ENCODE measurements around the gene ZNF74. TPM values are rescaled to one million over a fixed set of nuclear protein-coding genes. Genes with fewer than 3 reads are reported as not detected.
A peak's percentile ranks its signal among the peaks of the same experiment; 100 is the strongest.
"Not testable (repeated sequence)": the region's sequence is repeated elsewhere in the genome, so short reads cannot be mapped to it uniquely, and the experiment has no call there.

The ZNF74 gene
- total and polyA plus RNA-seq, 3 experiments from 2014 or later: 12.3 to 15.3 (median 13.0) TPM

GRCh38 chr22:20444325-20444724, 50.4 kb downstream of the ZNF74 start:
- Mint-ChIP-seq H3K27ac (peak overlapping the region in 1 of 8 donors; percentile 50), H3K27me3 (no peaks in the 10 kb centered on the region), H3K4me1 (peaks cover 0 to 3% (median 0%) of the 10 kb centered on the region in 3 donors), H3K36me3 (peaks cover 9 to 47% (median 14%) of the 10 kb centered on the region in 3 donors), H3K9me3 (no peaks in the 10 kb centered on the region), H3K4me3 (no peak overlapping the region)
- Histone ChIP-seq H3K4me3 (ENCODE audit: low read length) (no peak overlapping the region), H3K27me3 (ENCODE audit: insufficient read depth, low read length, poor library complexity, severe bottlenecking) (no peaks in the 10 kb centered on the region), H3K9me3 (ENCODE audit: low read length) (no peaks in the 10 kb centered on the region), H3K27ac (ENCODE audit: low read depth, low read length) (no peak overlapping the region), H3K36me3 (ENCODE audit: insufficient read depth, low read length) (peaks cover 7% of the 10 kb centered on the region), H3K4me1 (ENCODE audit: insufficient read depth, low read length) (no peaks in the 10 kb centered on the region)
- ChIA-PET POLR2A (no interaction called here), CTCF (interaction anchor here (0.6 to 1.9 kb wide), 4 partner anchors 11 to 381 kb away, joined by 3 to 6 read pairs (median 4); no protein-coding TSS in a partner anchor)
- DNase-seq: no peak

- Histone ChIP-seq H3K9me3 (ENCODE audit: low read length) (no peaks in the 10 kb centered on the region), H3K36me3 (ENCODE audit: insufficient read depth, low read length) (peaks cover 7% of the 10 kb centered on the region), H3K4me1 (ENCODE audit: insufficient read depth, low read length) (no peaks in the 10 kb centered on the region), H3K27ac (ENCODE audit: low read depth, low read length) (no peak overlapping the region), H3K27me3 (ENCODE audit: insufficient read depth, low read length, poor library complexity, severe bottlenecking) (no peaks in the 10 kb centered on the region), H3K4me3 (ENCODE audit: low read length) (no peak overlapping the region)
- Mint-ChIP-seq H3K4me1 (peaks cover 0 to 3% (median 0%) of the 10 kb centered on the region in 3 donors), H3K4me3 (no peak overlapping the region), H3K27me3 (no peaks in the 10 kb centered on the region), H3K9me3 (no peaks in the 10 kb centered on the region), H3K36me3 (peaks cover 6 to 58% (median 20%) of the 10 kb centered on the region in 3 donors), H3K27ac (peak overlapping the region in 2 of 8 donors; percentile 46 to 70)
- DNase-seq: no peak
- ChIA-PET CTCF (no interaction called here), POLR2A (no interaction called here)
Observed at GRCh38 chr22:20446383-20446970, 52.5 kb downstream of the ZNF74 start.

DNA sequence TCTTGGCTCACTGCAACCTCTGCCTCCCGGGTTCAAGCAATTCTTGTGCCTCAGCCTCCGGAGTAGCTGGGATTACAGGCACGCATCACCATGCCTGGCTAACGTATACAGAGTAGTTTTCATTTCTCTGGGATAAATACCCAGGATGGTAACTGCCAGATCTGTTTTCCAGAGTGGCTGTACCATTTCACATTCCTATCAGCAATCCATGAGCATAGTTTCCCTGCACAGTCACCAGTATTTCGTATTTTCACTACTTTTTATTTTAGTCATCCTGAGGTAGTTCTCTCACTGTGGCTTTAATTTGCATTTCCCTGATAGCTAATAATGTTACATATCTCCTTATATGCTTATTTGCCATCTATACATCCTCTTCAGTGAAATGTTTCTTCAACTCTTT, 54.7 kb downstream of the ZNF74 start:
- no peak overlapping the region for H3K4me3 ChIP-seq (ENCODE audit: low read length)
- no peak for DNase-seq
- POLR2A ChIA-PET: no interaction called here
- no peaks in the 10 kb centered on the region for H3K27me3 ChIP-seq (ENCODE audit: insufficient read depth, low read length, poor library complexity, severe bottlenecking)
- peaks cover 7% of the 10 kb centered on the region for H3K36me3 ChIP-seq (ENCODE audit: insufficient read depth, low read length)
- H3K4me1 ChIP-seq (ENCODE audit: insufficient read depth, low read length): no peaks in the 10 kb centered on the region
- peaks cover 6 to 61% (median 26%) of the 10 kb centered on the region in 3 donors for H3K36me3 Mint-ChIP-seq
- no peak overlapping the region for H3K27ac ChIP-seq (ENCODE audit: low read depth, low read length)
- CTCF ChIA-PET: interaction anchor here (1.1 kb wide), 1 partner anchor 30 kb away, joined by 3 read pairs; no protein-coding TSS in a partner anchor
- H3K27me3 Mint-ChIP-seq: no peaks in the 10 kb centered on the region
- H3K9me3 Mint-ChIP-seq: no peaks in the 10 kb centered on the region
- no peaks in the 10 kb centered on the region for H3K9me3 ChIP-seq (ENCODE audit: low read length)
- no peak overlapping the region for H3K27ac Mint-ChIP-seq
- H3K4me3 Mint-ChIP-seq: no peak overlapping the region
- peaks cover 0 to 3% (median 0%) of the 10 kb centered on the region in 3 donors for H3K4me1 Mint-ChIP-seq

DNA sequence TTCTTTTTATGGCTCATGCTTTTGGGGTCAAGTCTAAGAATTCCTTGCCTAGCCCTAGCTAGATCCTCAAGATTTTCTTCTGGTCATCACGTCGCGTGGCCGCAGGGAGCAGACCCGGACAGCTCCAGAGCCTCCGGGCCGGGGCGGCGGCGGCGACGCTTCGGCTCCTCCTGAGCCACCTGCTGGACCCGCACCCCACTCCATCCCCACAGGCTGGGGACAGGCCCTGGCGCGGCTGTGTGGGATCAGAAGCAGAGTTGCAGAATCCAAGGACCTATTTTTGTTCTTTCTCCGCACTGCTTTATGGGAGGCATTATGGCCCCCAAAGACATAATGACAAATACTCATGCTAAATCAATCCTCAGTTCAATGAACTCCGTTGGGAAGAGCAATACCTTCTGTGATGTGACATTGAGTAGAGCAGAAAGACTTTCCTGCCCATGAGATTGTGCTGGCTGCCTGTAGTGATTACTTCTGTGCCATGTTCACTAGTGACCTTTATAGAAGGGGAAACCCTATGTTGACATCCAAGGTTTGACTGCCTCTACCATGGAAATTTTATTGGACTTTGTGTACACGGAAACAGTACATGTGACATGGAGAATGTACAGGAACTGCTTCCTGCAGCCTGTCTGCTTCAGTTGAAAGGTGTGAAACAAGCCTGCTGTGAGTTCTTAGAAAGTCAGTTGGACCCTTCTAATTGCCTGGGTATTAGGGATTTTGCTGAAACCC, 56.0 kb downstream of the ZNF74 start:
- POLR2A ChIA-PET: no interaction called here
- no peak for DNase-seq
- H3K27me3 ChIP-seq (ENCODE audit: insufficient read depth, low read length, poor library complexity, severe bottlenecking): no peaks in the 10 kb centered on the region
- no peak overlapping the region for H3K27ac Mint-ChIP-seq
- CTCF ChIA-PET: interaction anchor here (1.1 kb wide), 2 partner anchors 13 to 31 kb away, joined by 3 read pairs; no protein-coding TSS in a partner anchor
- H3K27me3 Mint-ChIP-seq: no peaks in the 10 kb centered on the region
- H3K4me1 ChIP-seq (ENCODE audit: insufficient read depth, low read length): no peaks in the 10 kb centered on the region
- H3K36me3 Mint-ChIP-seq: peaks cover 3 to 53% (median 25%) of the 10 kb centered on the region in 3 donors
- no peaks in the 10 kb centered on the region for H3K9me3 Mint-ChIP-seq
- H3K4me3 ChIP-seq (ENCODE audit: low read length): no peak overlapping the region
- H3K9me3 ChIP-seq (ENCODE audit: low read length): no peaks in the 10 kb centered on the region
- H3K36me3 ChIP-seq (ENCODE audit: insufficient read depth, low read length): no peaks in the 10 kb centered on the region
- no peak overlapping the region for H3K4me3 Mint-ChIP-seq
- no peak overlapping the region for H3K27ac ChIP-seq (ENCODE audit: low read depth, low read length)
- peaks cover 0 to 3% (median 0%) of the 10 kb centered on the region in 3 donors for H3K4me1 Mint-ChIP-seq

DNA sequence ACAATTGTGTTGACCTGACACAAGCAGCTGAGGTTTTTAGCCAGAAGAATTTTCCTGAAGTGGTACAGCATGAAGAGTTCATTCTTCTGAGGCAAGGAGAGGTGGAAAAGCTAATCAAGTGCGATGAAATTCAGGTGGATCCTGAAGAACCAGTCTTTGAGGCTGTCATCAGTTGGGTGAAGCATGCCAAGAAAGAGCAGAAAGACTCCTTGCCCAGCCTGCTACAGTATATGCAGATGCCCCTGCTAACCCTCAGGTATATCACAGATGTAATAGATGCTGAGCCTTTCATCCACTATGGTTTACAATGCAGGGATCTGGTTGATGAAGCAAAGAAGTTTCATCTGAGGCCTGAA, 56.6 kb downstream of the ZNF74 start:
- H3K4me1 Mint-ChIP-seq: peaks cover 0 to 3% (median 0%) of the 10 kb centered on the region in 3 donors
- no peaks in the 10 kb centered on the region for H3K9me3 Mint-ChIP-seq
- peaks cover 3 to 53% (median 25%) of the 10 kb centered on the region in 3 donors for H3K36me3 Mint-ChIP-seq
- Histone ChIP-seq H3K27me3 (ENCODE audit: insufficient read depth, low read length, poor library complexity, severe bottlenecking) (no peaks in the 10 kb centered on the region), H3K4me3 (ENCODE audit: low read length) (no peak overlapping the region), H3K4me1 (ENCODE audit: insufficient read depth, low read length) (no peaks in the 10 kb centered on the region), H3K36me3 (ENCODE audit: insufficient read depth, low read length) (no peaks in the 10 kb centered on the region), H3K27ac (ENCODE audit: low read depth, low read length) (no peak overlapping the region), H3K9me3 (ENCODE audit: low read length) (no peaks in the 10 kb centered on the region)
- ChIA-PET CTCF (interaction anchor here (1.1 kb wide), 1 partner anchor 13 kb away, joined by 3 read pairs; no protein-coding TSS in a partner anchor), POLR2A (no interaction called here)
- DNase-seq: no peak
- H3K27me3 Mint-ChIP-seq: no peaks in the 10 kb centered on the region
- H3K4me3 Mint-ChIP-seq: no peak overlapping the region
- no peak overlapping the region for H3K27ac Mint-ChIP-seq

- H3K4me3 Mint-ChIP-seq; H3K4me3 ChIP-seq (ENCODE audit: low read length); H3K4me1 Mint-ChIP-seq; H3K27ac Mint-ChIP-seq; H3K9me3 ChIP-seq (ENCODE audit: low read length); H3K36me3 ChIP-seq (ENCODE audit: insufficient read depth, low read length); H3K27ac ChIP-seq (ENCODE audit: low read depth, low read length); CTCF ChIA-PET; H3K9me3 Mint-ChIP-seq; DNase-seq; H3K27me3 Mint-ChIP-seq; H3K4me1 ChIP-seq (ENCODE audit: insufficient read depth, low read length); H3K27me3 ChIP-seq (ENCODE audit: insufficient read depth, low read length, poor library complexity, severe bottlenecking); POLR2A ChIA-PET: not testable (repeated sequence)
- H3K36me3 Mint-ChIP-seq: peaks cover 3 to 55% (median 28%) of the 10 kb centered on the region in 3 donors
Observed at GRCh38 chr22:20451129-20451778, 57.3 kb downstream of the ZNF74 start.

GRCh38 chr22:20451920-20452319, 58.0 kb downstream of the ZNF74 start:
- no peak overlapping the region for H3K4me3 Mint-ChIP-seq
- H3K4me1 ChIP-seq (ENCODE audit: insufficient read depth, low read length): peaks cover 13% of the 10 kb centered on the region
- no peak overlapping the region for H3K27ac ChIP-seq (ENCODE audit: low read depth, low read length)
- H3K9me3 ChIP-seq (ENCODE audit: low read length): no peaks in the 10 kb centered on the region
- no peaks in the 10 kb centered on the region for H3K27me3 ChIP-seq (ENCODE audit: insufficient read depth, low read length, poor library complexity, severe bottlenecking)
- H3K9me3 Mint-ChIP-seq: no peaks in the 10 kb centered on the region
- no peak for DNase-seq
- H3K36me3 Mint-ChIP-seq: peaks cover 0 to 54% (median 23%) of the 10 kb centered on the region in 3 donors
- H3K36me3 ChIP-seq (ENCODE audit: insufficient read depth, low read length): peaks cover 6% of the 10 kb centered on the region
- POLR2A ChIA-PET: no interaction called here
- H3K4me1 Mint-ChIP-seq: peaks cover 9 to 15% (median 12%) of the 10 kb centered on the region in 3 donors
- CTCF ChIA-PET: no interaction called here
- H3K27ac Mint-ChIP-seq: no peak overlapping the region
- no peak overlapping the region for H3K4me3 ChIP-seq (ENCODE audit: low read length)
- H3K27me3 Mint-ChIP-seq: no peaks in the 10 kb centered on the region

GRCh38 chr22:20453222-20453621, 59.3 kb downstream of the ZNF74 start:
- Histone ChIP-seq H3K4me3 (ENCODE audit: low read length) (no peak overlapping the region), H3K4me1 (ENCODE audit: insufficient read depth, low read length) (peaks cover 14% of the 10 kb centered on the region), H3K27me3 (ENCODE audit: insufficient read depth, low read length, poor library complexity, severe bottlenecking) (no peaks in the 10 kb centered on the region), H3K36me3 (ENCODE audit: insufficient read depth, low read length) (peaks cover 12% of the 10 kb centered on the region), H3K9me3 (ENCODE audit: low read length) (no peaks in the 10 kb centered on the region), H3K27ac (ENCODE audit: low read depth, low read length) (no peak overlapping the region)
- CTCF ChIA-PET: interaction anchor here (0.6 to 1.1 kb wide), 2 partner anchors 43 to 235 kb away, joined by 3 read pairs; no protein-coding TSS in a partner anchor
- H3K4me3 Mint-ChIP-seq: no peak overlapping the region
- POLR2A ChIA-PET: no interaction called here
- peak overlapping the region in 1 of 8 donors; percentile 29 for H3K27ac Mint-ChIP-seq
- no peak for DNase-seq
- peaks cover 9 to 17% (median 15%) of the 10 kb centered on the region in 3 donors for H3K4me1 Mint-ChIP-seq
- H3K9me3 Mint-ChIP-seq: no peaks in the 10 kb centered on the region
- H3K36me3 Mint-ChIP-seq: peaks cover 0 to 59% (median 22%) of the 10 kb centered on the region in 3 donors
- H3K27me3 Mint-ChIP-seq: no peaks in the 10 kb centered on the region

Measured in CD8-positive, alpha-beta memory T cell (primary cell).